Astrocyte (in vitro differentiated cells and primary cell): ENCODE measurements around the gene NRTN.

Source experiments
- EZH2 ChIP-seq: IDR thresholded peaks from 2 replicates; pipeline ENCODE4 v1.6.1; 2012; ENCODE audit warnings: mild to moderate bottlenecking, low read length, inconsistent platforms; ENCODE audit not compliant: insufficient read depth
- TF ChIP-seq, protein P1 (sequence below): IDR thresholded peaks from 2 replicates; pipeline ENCODE4 v1.5.1; 2011; ENCODE audit warnings: low read depth, mild to moderate bottlenecking, inconsistent platforms, low read length, moderate library complexity; ENCODE audit not compliant: insufficient read depth

DNA sequence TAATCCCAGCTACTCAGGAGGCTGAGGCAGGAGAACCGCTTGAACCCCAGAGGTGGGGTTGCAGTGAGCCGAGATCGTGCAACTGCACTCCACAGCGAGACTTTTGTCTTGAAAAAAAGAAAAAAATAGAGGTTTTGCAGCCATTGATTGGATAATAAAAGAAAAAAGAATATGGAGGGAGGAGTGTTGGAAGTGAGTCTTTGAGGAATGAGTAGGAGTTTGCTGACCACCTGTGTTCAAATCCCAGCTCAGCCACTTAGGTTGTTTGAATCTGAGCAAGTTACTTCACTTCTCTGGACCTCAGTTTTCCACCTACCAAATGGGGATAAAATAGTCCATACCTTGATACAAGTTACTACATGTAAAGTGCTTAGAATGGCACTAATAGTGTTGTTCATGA lies 6.2 kb downstream of the NRTN start:
- TF ChIP-seq, protein P1, sequence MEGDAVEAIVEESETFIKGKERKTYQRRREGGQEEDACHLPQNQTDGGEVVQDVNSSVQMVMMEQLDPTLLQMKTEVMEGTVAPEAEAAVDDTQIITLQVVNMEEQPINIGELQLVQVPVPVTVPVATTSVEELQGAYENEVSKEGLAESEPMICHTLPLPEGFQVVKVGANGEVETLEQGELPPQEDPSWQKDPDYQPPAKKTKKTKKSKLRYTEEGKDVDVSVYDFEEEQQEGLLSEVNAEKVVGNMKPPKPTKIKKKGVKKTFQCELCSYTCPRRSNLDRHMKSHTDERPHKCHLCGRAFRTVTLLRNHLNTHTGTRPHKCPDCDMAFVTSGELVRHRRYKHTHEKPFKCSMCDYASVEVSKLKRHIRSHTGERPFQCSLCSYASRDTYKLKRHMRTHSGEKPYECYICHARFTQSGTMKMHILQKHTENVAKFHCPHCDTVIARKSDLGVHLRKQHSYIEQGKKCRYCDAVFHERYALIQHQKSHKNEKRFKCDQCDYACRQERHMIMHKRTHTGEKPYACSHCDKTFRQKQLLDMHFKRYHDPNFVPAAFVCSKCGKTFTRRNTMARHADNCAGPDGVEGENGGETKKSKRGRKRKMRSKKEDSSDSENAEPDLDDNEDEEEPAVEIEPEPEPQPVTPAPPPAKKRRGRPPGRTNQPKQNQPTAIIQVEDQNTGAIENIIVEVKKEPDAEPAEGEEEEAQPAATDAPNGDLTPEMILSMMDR, result no peak
- no peak for TF ChIP-seq EZH2
